Neural progenitor cell (in vitro differentiated cells): ENCODE measurements around the gene DCUN1D3.

Experiments
- EZH2 ChIP-seq: fragments of 200-600 bp; sonication (generic); IDR thresholded peaks from 2 replicates; pipeline ENCODE4 v1.6.1; 2017; ENCODE audit warnings: antibody characterized with exemption, mild to moderate bottlenecking, moderate library complexity
- EZH2phosphoT487 ChIP-seq: fragments of 200-600 bp; sonication (generic); IDR thresholded peaks from 2 replicates; pipeline ENCODE4 v1.6.1; 2017; ENCODE audit warnings: antibody characterized with exemption
- TF ChIP-seq, protein P1 (sequence below): fragments of 200-600 bp; sonication (generic); IDR thresholded peaks from 2 replicates; pipeline ENCODE4 v1.5.1; 2017; ENCODE audit warnings: antibody characterized with exemption, mild to moderate bottlenecking

DNA sequence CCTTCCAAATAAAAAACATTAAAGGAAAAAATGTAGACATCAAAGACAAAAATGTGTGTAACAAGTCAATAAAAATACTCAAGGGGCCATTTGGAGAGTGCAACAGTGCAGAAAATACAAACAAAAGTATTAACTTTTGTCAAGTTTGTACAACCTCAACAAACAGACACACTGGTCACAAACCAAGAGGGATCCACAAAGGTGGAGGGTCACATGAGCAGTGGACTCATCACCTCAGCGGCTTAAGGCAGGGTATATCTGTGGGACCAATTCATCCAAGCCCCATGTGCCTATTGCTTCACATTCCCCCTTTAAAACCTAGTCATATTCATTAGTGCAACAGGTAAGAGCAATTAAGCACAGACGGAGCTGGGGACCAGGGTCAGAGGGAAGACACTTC, 45.2 kb downstream of the DCUN1D3 start:
- TF ChIP-seq, protein P1, sequence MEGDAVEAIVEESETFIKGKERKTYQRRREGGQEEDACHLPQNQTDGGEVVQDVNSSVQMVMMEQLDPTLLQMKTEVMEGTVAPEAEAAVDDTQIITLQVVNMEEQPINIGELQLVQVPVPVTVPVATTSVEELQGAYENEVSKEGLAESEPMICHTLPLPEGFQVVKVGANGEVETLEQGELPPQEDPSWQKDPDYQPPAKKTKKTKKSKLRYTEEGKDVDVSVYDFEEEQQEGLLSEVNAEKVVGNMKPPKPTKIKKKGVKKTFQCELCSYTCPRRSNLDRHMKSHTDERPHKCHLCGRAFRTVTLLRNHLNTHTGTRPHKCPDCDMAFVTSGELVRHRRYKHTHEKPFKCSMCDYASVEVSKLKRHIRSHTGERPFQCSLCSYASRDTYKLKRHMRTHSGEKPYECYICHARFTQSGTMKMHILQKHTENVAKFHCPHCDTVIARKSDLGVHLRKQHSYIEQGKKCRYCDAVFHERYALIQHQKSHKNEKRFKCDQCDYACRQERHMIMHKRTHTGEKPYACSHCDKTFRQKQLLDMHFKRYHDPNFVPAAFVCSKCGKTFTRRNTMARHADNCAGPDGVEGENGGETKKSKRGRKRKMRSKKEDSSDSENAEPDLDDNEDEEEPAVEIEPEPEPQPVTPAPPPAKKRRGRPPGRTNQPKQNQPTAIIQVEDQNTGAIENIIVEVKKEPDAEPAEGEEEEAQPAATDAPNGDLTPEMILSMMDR = no peak
- TF ChIP-seq EZH2 (no peak), EZH2phosphoT487 (no peak)
